Right lobe of liver (tissue), 4 donors: ENCODE measurements around the gene KDM4B.

ENCODE experiments used
- POLR2A ChIP-seq: fragments of 450-650 bp; IDR thresholded peaks from one replicate; pipeline ENCODE4 v1.6.1; 2017; ENCODE audit warnings: antibody characterized with exemption, mild to moderate bottlenecking
- TF ChIP-seq, protein P1 (sequence below), 4 donors: fragments of 200-600 bp in 3 of 4; fragments of 450-650 bp in 1 of 4; IDR thresholded peaks; one replicate each; pipeline versions ENCODE4 v1.5.1 to v1.8.0; 2016 to 2022; ENCODE audit warnings: antibody characterized with exemption in 4 of 4, mild to moderate bottlenecking in 2 of 4
- donor health status: DM: no; HTN: no; CAD: no.
- donor health status: DM: no; HTN: no; CAD: no.
- donor health status: DM: no; HTN: yes; CAD: no.

- TF ChIP-seq, protein P1, sequence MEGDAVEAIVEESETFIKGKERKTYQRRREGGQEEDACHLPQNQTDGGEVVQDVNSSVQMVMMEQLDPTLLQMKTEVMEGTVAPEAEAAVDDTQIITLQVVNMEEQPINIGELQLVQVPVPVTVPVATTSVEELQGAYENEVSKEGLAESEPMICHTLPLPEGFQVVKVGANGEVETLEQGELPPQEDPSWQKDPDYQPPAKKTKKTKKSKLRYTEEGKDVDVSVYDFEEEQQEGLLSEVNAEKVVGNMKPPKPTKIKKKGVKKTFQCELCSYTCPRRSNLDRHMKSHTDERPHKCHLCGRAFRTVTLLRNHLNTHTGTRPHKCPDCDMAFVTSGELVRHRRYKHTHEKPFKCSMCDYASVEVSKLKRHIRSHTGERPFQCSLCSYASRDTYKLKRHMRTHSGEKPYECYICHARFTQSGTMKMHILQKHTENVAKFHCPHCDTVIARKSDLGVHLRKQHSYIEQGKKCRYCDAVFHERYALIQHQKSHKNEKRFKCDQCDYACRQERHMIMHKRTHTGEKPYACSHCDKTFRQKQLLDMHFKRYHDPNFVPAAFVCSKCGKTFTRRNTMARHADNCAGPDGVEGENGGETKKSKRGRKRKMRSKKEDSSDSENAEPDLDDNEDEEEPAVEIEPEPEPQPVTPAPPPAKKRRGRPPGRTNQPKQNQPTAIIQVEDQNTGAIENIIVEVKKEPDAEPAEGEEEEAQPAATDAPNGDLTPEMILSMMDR (IDR thresholded peaks at IDR 0.05), result no peak
- TF ChIP-seq POLR2A, result no peak
These were observed 61.4 kb downstream of the KDM4B start for GRCh38 chr19:5030136-5030820.
